Measurements from ENCODE around the gene KCNK18.

The KCNK18 gene

GRCh38 chr10:117255835-117256460 is 58.7 kb downstream of the KCNK18 start:
- H3K9me2 ChIP-seq (ENCODE audit: low read depth, low read length), result no peaks in the 10 kb centered on the region
- H3K9me3 ChIP-seq (ENCODE audit: low read length), result no peaks in the 10 kb centered on the region
- H3F3A ChIP-seq (ENCODE audit: insufficient read depth, low read length), result no peaks in the 10 kb centered on the region
- no peak overlapping the region for H2AFZ ChIP-seq (ENCODE audit: low read length)
- H3K36me3 ChIP-seq (ENCODE audit: insufficient read depth, low read length), result no peaks in the 10 kb centered on the region
- no peaks in the 10 kb centered on the region for H3K79me2 ChIP-seq (ENCODE audit: insufficient read depth, low read length)
- no peak overlapping the region for H3K27ac ChIP-seq (ENCODE audit: low read depth, low read length, poor library complexity, severe bottlenecking)
- no peak overlapping the region for H3K9ac ChIP-seq (ENCODE audit: low read length)
- H3K4me1 ChIP-seq (ENCODE audit: insufficient read depth, low read length, severe bottlenecking), result no peaks in the 10 kb centered on the region
- 0 out of 2 replicates have a peak, but pooled peaks cover 5% of the 10 kb centered on the region for H3K27me3 ChIP-seq (ENCODE audit: insufficient read depth, low read length)
- no peak overlapping the region for H3K4me2 ChIP-seq (ENCODE audit: low read length)
- H3K4me3 ChIP-seq (ENCODE audit: low read depth, low read length, poor library complexity, severe bottlenecking), result no peak overlapping the region
- H4K20me1 ChIP-seq (ENCODE audit: insufficient read depth, low read length), result no peaks in the 10 kb centered on the region
- TF ChIP-seq, protein P1, sequence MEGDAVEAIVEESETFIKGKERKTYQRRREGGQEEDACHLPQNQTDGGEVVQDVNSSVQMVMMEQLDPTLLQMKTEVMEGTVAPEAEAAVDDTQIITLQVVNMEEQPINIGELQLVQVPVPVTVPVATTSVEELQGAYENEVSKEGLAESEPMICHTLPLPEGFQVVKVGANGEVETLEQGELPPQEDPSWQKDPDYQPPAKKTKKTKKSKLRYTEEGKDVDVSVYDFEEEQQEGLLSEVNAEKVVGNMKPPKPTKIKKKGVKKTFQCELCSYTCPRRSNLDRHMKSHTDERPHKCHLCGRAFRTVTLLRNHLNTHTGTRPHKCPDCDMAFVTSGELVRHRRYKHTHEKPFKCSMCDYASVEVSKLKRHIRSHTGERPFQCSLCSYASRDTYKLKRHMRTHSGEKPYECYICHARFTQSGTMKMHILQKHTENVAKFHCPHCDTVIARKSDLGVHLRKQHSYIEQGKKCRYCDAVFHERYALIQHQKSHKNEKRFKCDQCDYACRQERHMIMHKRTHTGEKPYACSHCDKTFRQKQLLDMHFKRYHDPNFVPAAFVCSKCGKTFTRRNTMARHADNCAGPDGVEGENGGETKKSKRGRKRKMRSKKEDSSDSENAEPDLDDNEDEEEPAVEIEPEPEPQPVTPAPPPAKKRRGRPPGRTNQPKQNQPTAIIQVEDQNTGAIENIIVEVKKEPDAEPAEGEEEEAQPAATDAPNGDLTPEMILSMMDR (IDR thresholded peaks at IDR 0.05; ENCODE audit: low read length), result no peak
- no peak for TF ChIP-seq EZH2 (IDR thresholded peaks at IDR 0.05; ENCODE audit: borderline replicate concordance, low read length)

DNA sequence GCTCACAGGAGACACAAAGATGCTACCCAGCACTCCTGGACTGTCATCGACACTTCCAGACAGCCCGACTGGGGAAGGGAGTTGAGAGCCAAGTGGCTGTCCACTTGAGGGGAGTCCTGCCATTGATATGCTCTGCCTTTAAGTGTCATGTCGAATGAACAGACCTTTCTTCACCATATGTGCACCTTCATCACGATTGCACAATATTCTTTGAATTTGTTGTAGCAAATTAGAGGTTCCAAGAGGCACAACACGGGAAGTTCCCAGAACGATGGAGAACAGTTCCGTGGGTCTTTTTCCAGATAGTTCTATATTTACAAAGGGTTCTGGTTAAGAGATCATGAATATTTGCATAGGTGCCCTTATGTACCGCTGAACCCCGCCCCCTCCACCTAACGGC is 59.6 kb downstream of the KCNK18 start:
- Histone ChIP-seq H4K20me1 (ENCODE audit: insufficient read depth, low read length) (no peaks in the 10 kb centered on the region), H3K79me2 (ENCODE audit: insufficient read depth, low read length) (no peaks in the 10 kb centered on the region), H3K9ac (ENCODE audit: low read length) (no peak overlapping the region), H3K4me1 (ENCODE audit: insufficient read depth, low read length, severe bottlenecking) (no peaks in the 10 kb centered on the region), H3F3A (ENCODE audit: insufficient read depth, low read length) (no peaks in the 10 kb centered on the region), H3K9me3 (ENCODE audit: low read length) (no peaks in the 10 kb centered on the region), H3K4me3 (ENCODE audit: low read depth, low read length, poor library complexity, severe bottlenecking) (no peak overlapping the region), H3K4me2 (ENCODE audit: low read length) (no peak overlapping the region), H3K27ac (ENCODE audit: low read depth, low read length, poor library complexity, severe bottlenecking) (no peak overlapping the region), H3K36me3 (ENCODE audit: insufficient read depth, low read length) (no peaks in the 10 kb centered on the region), H3K27me3 (ENCODE audit: insufficient read depth, low read length) (0 out of 2 replicates have a peak, but pooled peaks cover 5% of the 10 kb centered on the region), H2AFZ (ENCODE audit: low read length) (no peak overlapping the region), H3K9me2 (ENCODE audit: low read depth, low read length) (no peaks in the 10 kb centered on the region)
- TF ChIP-seq EZH2 (IDR thresholded peaks at IDR 0.05; ENCODE audit: borderline replicate concordance, low read length), result no peak
- TF ChIP-seq, protein P1 (IDR thresholded peaks at IDR 0.05; ENCODE audit: low read length), result no peak

DNA sequence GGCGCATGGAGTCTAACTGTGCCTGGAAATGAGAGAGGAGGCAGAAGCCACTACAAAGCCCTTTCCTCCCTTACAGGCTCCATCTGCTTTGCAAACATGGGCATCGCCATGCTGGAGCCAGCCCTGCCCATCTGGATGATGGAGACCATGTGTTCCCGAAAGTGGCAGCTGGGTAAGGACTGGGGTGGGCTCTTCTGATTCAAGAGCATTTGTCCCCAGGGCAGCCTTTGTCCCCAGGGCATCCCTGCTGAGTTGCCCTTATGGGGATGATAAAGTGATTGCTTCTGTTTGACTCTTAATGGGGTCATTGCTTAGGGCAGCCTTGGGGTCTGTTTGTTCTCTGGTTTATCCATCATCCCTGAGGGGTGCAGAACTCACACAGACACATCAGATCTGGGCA is 60.4 kb downstream of the KCNK18 start:
- H3K9me3 ChIP-seq (ENCODE audit: low read length), result no peaks in the 10 kb centered on the region
- H3F3A ChIP-seq (ENCODE audit: insufficient read depth, low read length), result no peaks in the 10 kb centered on the region
- no peak overlapping the region for H2AFZ ChIP-seq (ENCODE audit: low read length)
- H3K79me2 ChIP-seq (ENCODE audit: insufficient read depth, low read length), result no peaks in the 10 kb centered on the region
- H4K20me1 ChIP-seq (ENCODE audit: insufficient read depth, low read length), result no peaks in the 10 kb centered on the region
- H3K4me3 ChIP-seq (ENCODE audit: low read depth, low read length, poor library complexity, severe bottlenecking), result no peak overlapping the region
- no peak overlapping the region for H3K27ac ChIP-seq (ENCODE audit: low read depth, low read length, poor library complexity, severe bottlenecking)
- TF ChIP-seq EZH2 (IDR thresholded peaks at IDR 0.05; ENCODE audit: borderline replicate concordance, low read length), result no peak
- H3K27me3 ChIP-seq (ENCODE audit: insufficient read depth, low read length), result 0 out of 2 replicates have a peak, but pooled peaks cover 5% of the 10 kb centered on the region
- H3K9ac ChIP-seq (ENCODE audit: low read length), result no peak overlapping the region
- H3K4me2 ChIP-seq (ENCODE audit: low read length), result no peak overlapping the region
- H3K4me1 ChIP-seq (ENCODE audit: insufficient read depth, low read length, severe bottlenecking), result no peaks in the 10 kb centered on the region
- no peaks in the 10 kb centered on the region for H3K9me2 ChIP-seq (ENCODE audit: low read depth, low read length)
- no peaks in the 10 kb centered on the region for H3K36me3 ChIP-seq (ENCODE audit: insufficient read depth, low read length)

- H3F3A ChIP-seq (ENCODE audit: insufficient read depth, low read length), result no peaks in the 10 kb centered on the region
- H3K4me3 ChIP-seq (ENCODE audit: low read depth, low read length, poor library complexity, severe bottlenecking), result no peak overlapping the region
- no peaks in the 10 kb centered on the region for H4K20me1 ChIP-seq (ENCODE audit: insufficient read depth, low read length)
- no peak overlapping the region for H2AFZ ChIP-seq (ENCODE audit: low read length)
- H3K79me2 ChIP-seq (ENCODE audit: insufficient read depth, low read length), result no peaks in the 10 kb centered on the region
- no peak overlapping the region for H3K9ac ChIP-seq (ENCODE audit: low read length)
- 0 out of 2 replicates have a peak, but pooled peaks cover 5% of the 10 kb centered on the region for H3K27me3 ChIP-seq (ENCODE audit: insufficient read depth, low read length)
- H3K27ac ChIP-seq (ENCODE audit: low read depth, low read length, poor library complexity, severe bottlenecking), result no peak overlapping the region
- H3K9me2 ChIP-seq (ENCODE audit: low read depth, low read length), result no peaks in the 10 kb centered on the region
- H3K9me3 ChIP-seq (ENCODE audit: low read length), result no peaks in the 10 kb centered on the region
- no peak for TF ChIP-seq EZH2 (IDR thresholded peaks at IDR 0.05; ENCODE audit: borderline replicate concordance, low read length)
- TF ChIP-seq, protein P1 (IDR thresholded peaks at IDR 0.05; ENCODE audit: low read length), result no peak
- H3K4me2 ChIP-seq (ENCODE audit: low read length), result no peak overlapping the region
- no peaks in the 10 kb centered on the region for H3K36me3 ChIP-seq (ENCODE audit: insufficient read depth, low read length)
- H3K4me1 ChIP-seq (ENCODE audit: insufficient read depth, low read length, severe bottlenecking), result no peaks in the 10 kb centered on the region
These were observed 62.0 kb downstream of the KCNK18 start for GRCh38 chr10:117259279-117259678.
